Hepatocyte (in vitro differentiated cells): ENCODE data around the gene CHMP5. TPM values are rescaled to one million over a fixed set of nuclear protein-coding genes. Genes with fewer than 3 reads are reported as not detected.

Source experiments
- DNase-seq: peaks from one replicate; pipeline ENCODE4 v3.0.0-alpha.2; 2016; ENCODE audit warnings: low spot score
- H2AFZ ChIP-seq: fragments of 200-600 bp; sonication (generic); 2 replicates; pipeline ENCODE4 v1.6.0; 2016; ENCODE audit warnings: antibody characterized with exemption, mild to moderate bottlenecking
- H3K27ac ChIP-seq: fragments of 200-600 bp; sonication (generic); 2 replicates; pipeline ENCODE4 v1.5.1; 2016; ENCODE audit warnings: mild to moderate bottlenecking
- H3K27me3 ChIP-seq: fragments of 200-600 bp; sonication (generic); 2 replicates; pipeline ENCODE4 v1.6.1; 2016
- H3K36me3 ChIP-seq: fragments of 200-600 bp; sonication (generic); replicated peaks from 2 replicates; pipeline ENCODE4 v1.5.1; 2016; ENCODE audit warnings: low read depth; ENCODE audit not compliant: insufficient read depth
- H3K4me1 ChIP-seq: fragments of 200-600 bp; sonication (generic); 2 replicates; pipeline ENCODE4 v1.5.1; 2016; ENCODE audit warnings: mild to moderate bottlenecking, moderate library complexity; ENCODE audit not compliant: insufficient read depth
- H3K4me2 ChIP-seq: fragments of 200-600 bp; sonication (generic); 2 replicates; pipeline ENCODE4 v1.6.0; 2016
- H3K4me3 ChIP-seq: fragments of 200-600 bp; sonication (generic); 2 replicates; pipeline ENCODE4 v1.5.1; 2016; ENCODE audit warnings: mild to moderate bottlenecking
- H3K79me2 ChIP-seq: fragments of 200-600 bp; sonication (generic); 2 replicates; pipeline ENCODE4 v1.6.0; 2017; ENCODE audit warnings: mild to moderate bottlenecking
- H3K9me2 ChIP-seq: fragments of 200-600 bp; sonication (generic); replicated peaks from 2 replicates; pipeline ENCODE4 v1.6.0; 2017; ENCODE audit warnings: mild to moderate bottlenecking; ENCODE audit not compliant: insufficient read depth
- H3K9me3 ChIP-seq: fragments of 200-600 bp; sonication (generic); 2 replicates; pipeline ENCODE4 v1.5.1; 2016; ENCODE audit warnings: low read depth, mild to moderate bottlenecking
- H4K20me1 ChIP-seq: fragments of 200-600 bp; sonication (generic); 2 replicates; pipeline ENCODE4 v1.6.0; 2016; ENCODE audit warnings: mild to moderate bottlenecking; ENCODE audit not compliant: insufficient read depth, poor library complexity, severe bottlenecking
- EZH2 ChIP-seq: fragments of 200-600 bp; sonication (generic); IDR thresholded peaks from 2 replicates; pipeline ENCODE4 v1.6.1; 2016; ENCODE audit warnings: antibody characterized with exemption, mild to moderate bottlenecking, borderline replicate concordance
- EZH2phosphoT487 ChIP-seq: fragments of 200-600 bp; sonication (generic); IDR thresholded peaks from one replicate; pipeline ENCODE4 v1.6.1; 2018; ENCODE audit warnings: antibody characterized with exemption, mild to moderate bottlenecking, low read depth, moderate library complexity; ENCODE audit not compliant: unreplicated experiment, severe bottlenecking
- whole genome bisulfite sequencing: methylation state at CpG from one replicate; pipeline ENCODE4 v1.1.6; 2016; ENCODE audit warnings: low lambda C conversion rate; ENCODE audit errors: missing lambda C conversion rate; 5-methylcytosine and 5-hydroxymethylcytosine counted together
- polyA plus RNA-seq: library from polyadenylated mRNA; unstranded; fragments of >200 nt; fragmentation: Nextera tagmentation; extraction: Ambion mirVana; gene quantifications from 2 replicates; pipeline ENCODE4 v1.2.1, GENCODE V29; 2016
- total RNA-seq: library from RNA; depleted of rRNA; stranded (reverse); fragments of >200 nt; gene quantifications from 2 replicates; pipeline ENCODE4 v1.2.3, GENCODE V29; 2014
- TF ChIP-seq, protein P1 (sequence below): fragments of 200-600 bp; sonication (generic); IDR thresholded peaks from 2 replicates; pipeline ENCODE4 v1.5.1; 2016; ENCODE audit warnings: antibody characterized with exemption, mild to moderate bottlenecking; ENCODE audit not compliant: poor library complexity

Gene CHMP5
- total and polyA plus RNA-seq, 2 experiments from 2014 or later = 91.5 to 109 TPM

DNA sequence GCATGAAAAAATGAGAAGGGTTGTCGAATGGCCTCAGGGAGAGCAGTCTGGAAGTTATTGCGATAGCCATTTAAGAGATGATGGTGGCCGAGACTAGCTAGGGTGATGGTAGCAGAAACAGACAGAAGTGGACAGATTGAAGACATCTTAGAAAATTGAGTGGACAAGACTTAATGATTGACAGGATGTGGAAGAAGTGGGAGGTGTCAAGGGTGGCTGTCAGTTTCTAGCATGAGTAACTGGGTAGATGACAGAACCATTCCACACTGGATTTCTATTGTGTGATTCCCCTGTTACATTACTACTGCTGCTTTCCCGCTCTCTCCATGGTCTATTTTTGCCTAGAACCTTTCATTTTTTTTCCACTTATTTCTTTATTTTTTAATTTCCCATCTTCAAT lies 12.6 kb downstream of the CHMP5 start:
- Histone ChIP-seq H3K4me2 (no peak overlapping the region), H3K9me2 (no peaks in the 10 kb centered on the region), H3K36me3 (peaks cover 3% of the 10 kb centered on the region), H3K9me3 (no peaks in the 10 kb centered on the region), H3K79me2 (peaks cover 13% of the 10 kb centered on the region), H2AFZ (no peak overlapping the region), H3K4me1 (no peaks in the 10 kb centered on the region), H3K4me3 (no peak overlapping the region), H3K27ac (no peak overlapping the region), H3K27me3 (no peaks in the 10 kb centered on the region), H4K20me1 (no peaks in the 10 kb centered on the region)
- no peak for DNase-seq
- 95% methylated on average over 4 of the region's 4 CpGs for WGBS
- TF ChIP-seq, protein P1, sequence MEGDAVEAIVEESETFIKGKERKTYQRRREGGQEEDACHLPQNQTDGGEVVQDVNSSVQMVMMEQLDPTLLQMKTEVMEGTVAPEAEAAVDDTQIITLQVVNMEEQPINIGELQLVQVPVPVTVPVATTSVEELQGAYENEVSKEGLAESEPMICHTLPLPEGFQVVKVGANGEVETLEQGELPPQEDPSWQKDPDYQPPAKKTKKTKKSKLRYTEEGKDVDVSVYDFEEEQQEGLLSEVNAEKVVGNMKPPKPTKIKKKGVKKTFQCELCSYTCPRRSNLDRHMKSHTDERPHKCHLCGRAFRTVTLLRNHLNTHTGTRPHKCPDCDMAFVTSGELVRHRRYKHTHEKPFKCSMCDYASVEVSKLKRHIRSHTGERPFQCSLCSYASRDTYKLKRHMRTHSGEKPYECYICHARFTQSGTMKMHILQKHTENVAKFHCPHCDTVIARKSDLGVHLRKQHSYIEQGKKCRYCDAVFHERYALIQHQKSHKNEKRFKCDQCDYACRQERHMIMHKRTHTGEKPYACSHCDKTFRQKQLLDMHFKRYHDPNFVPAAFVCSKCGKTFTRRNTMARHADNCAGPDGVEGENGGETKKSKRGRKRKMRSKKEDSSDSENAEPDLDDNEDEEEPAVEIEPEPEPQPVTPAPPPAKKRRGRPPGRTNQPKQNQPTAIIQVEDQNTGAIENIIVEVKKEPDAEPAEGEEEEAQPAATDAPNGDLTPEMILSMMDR = no peak
- TF ChIP-seq EZH2 (no peak), EZH2phosphoT487 (no peak)

DNA sequence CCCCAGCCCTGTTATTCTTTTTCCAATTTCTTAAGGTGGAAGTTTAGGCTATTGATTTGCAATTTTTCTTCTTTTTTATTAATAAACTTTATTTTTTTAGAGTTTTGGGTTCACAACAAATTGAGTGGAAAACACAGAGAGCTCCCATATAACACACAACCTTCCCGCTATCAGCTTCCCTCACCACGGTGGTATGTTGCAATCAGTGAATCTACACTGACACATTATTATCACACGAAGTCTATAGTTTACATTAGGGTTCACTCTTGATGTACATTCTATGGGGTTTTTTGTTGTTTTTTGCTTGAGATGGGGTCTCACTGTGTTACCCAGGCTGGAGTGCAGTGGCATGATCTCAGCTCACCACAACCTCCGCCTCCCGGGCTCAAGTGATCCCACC lies 20.7 kb downstream of the CHMP5 start:
- no peak overlapping the region for H3K4me2 ChIP-seq
- H3K27me3 ChIP-seq = no peaks in the 10 kb centered on the region
- DNase-seq = no peak
- H3K36me3 ChIP-seq = no peaks in the 10 kb centered on the region
- H3K4me3 ChIP-seq = no peak overlapping the region
- no peaks in the 10 kb centered on the region for H3K9me3 ChIP-seq
- 79% methylated on average over 5 of the region's 5 CpGs for WGBS
- H3K4me1 ChIP-seq = no peaks in the 10 kb centered on the region
- H3K79me2 ChIP-seq = no peaks in the 10 kb centered on the region
- no peak overlapping the region for H3K27ac ChIP-seq
- no peaks in the 10 kb centered on the region for H4K20me1 ChIP-seq
- no peaks in the 10 kb centered on the region for H3K9me2 ChIP-seq
- H2AFZ ChIP-seq = no peak overlapping the region
- TF ChIP-seq EZH2phosphoT487 (no peak), EZH2 (no peak)
- TF ChIP-seq, protein P1 = no peak

DNA sequence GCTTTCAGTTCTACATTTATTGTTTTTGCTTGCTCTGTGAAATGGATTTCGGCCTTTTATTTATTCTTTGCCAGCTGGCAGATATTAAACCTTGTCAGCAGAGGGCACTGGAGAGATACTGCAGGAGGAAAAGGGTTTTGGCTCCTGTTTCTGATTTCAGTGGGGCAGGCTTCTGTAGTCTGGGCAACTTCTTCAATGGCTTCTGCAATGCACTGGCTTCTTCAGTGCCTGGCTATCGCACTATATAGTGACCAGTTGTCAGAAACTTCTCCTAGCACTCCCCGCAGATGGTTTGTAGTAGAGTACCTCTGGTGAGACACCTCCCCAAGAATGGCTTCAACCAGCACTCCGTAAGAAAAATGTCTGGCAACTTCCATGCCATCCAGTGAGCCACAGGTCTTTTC lies 22.2 kb downstream of the CHMP5 start:
- DNase-seq = peak; percentile 81
- no peak overlapping the region for H2AFZ ChIP-seq
- H3K79me2 ChIP-seq = peaks cover 13% of the 10 kb centered on the region
- H3K4me1 ChIP-seq = peaks cover 11% of the 10 kb centered on the region
- H3K27me3 ChIP-seq = no peaks in the 10 kb centered on the region
- H3K36me3 ChIP-seq = no peaks in the 10 kb centered on the region
- no peaks in the 10 kb centered on the region for H4K20me1 ChIP-seq
- no peak for TF ChIP-seq EZH2phosphoT487
- TF ChIP-seq EZH2 = no peak
- TF ChIP-seq, protein P1 = peak; percentile 65
- no peak overlapping the region for H3K27ac ChIP-seq
- no peak overlapping the region for H3K4me2 ChIP-seq
- H3K9me3 ChIP-seq = no peaks in the 10 kb centered on the region
- H3K4me3 ChIP-seq = no peak overlapping the region
- 72% methylated on average over 4 of the region's 4 CpGs for WGBS
- no peaks in the 10 kb centered on the region for H3K9me2 ChIP-seq

DNA sequence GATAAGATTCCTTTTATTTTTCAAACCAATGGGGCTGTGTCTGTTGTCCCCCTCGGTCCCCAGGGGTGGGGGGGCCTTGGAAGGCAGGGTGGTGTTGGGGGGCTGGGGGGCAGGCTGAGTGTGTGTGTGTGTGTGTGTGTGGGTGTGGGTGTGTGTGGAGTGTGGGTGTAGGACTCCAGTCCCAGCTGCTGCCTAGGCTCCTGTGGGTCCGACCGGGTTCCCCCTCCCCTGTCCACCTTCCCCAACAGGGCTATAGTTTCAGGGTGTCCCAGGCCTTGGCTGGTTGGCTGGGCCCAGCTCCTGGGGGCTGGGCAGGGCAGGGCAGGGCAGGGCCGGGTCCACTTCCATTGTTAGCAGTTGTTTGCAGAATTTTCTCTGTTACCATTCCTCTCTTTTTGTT lies 23.4 kb downstream of the CHMP5 start:
- peaks cover 25% of the 10 kb centered on the region for H3K79me2 ChIP-seq
- H3K4me1 ChIP-seq = peaks cover 16% of the 10 kb centered on the region
- no peaks in the 10 kb centered on the region for H4K20me1 ChIP-seq
- H3K27me3 ChIP-seq = no peaks in the 10 kb centered on the region
- no peaks in the 10 kb centered on the region for H3K9me3 ChIP-seq
- no peak overlapping the region for H3K4me3 ChIP-seq
- WGBS = 100% methylated on average over 2 of the region's 4 CpGs
- no peak for DNase-seq
- H3K9me2 ChIP-seq = no peaks in the 10 kb centered on the region
- no peak overlapping the region for H3K4me2 ChIP-seq
- H3K27ac ChIP-seq = no peak overlapping the region
- no peak for TF ChIP-seq EZH2
- H3K36me3 ChIP-seq = no peaks in the 10 kb centered on the region
- no peak overlapping the region for H2AFZ ChIP-seq
